ENCODE measurements around the gene VAV3.

Gene VAV3

DNA sequence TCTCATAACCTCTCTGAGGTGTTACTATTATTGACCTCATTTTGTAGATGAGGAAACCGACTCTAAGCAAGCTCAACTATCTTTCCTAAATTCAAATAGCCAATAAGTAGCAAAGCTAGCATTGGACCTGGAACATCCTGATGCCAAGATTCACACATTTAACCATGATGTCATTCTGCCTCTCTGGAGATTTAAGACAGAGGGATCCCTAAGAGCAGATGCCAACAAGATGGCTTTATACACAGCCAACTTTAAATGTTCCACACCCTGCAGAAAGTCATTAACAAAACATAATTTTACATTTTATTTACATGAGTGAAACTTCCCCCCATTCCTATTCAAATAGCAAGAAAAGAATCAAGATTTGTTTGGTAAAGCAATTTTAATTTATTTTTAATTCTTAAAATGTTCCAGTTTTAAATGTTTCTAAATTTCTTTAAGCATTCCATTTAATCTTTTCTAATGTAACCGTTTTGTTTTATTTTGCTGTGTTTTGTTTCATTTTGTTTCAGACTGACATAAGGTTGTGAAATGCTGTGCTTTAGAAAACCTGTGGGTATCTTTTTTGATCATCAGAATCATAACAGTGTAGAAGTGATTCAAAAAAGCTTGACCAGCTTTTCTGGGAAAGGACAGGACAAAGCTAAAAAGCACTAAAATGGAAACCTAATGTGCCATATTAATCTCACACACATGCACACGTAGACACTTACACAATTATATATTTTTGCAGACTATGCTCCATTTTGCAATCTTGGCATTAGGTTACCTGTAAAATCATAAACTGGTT, 7.6 kb upstream of the VAV3 start:
- DNase-seq: no peak

DNA sequence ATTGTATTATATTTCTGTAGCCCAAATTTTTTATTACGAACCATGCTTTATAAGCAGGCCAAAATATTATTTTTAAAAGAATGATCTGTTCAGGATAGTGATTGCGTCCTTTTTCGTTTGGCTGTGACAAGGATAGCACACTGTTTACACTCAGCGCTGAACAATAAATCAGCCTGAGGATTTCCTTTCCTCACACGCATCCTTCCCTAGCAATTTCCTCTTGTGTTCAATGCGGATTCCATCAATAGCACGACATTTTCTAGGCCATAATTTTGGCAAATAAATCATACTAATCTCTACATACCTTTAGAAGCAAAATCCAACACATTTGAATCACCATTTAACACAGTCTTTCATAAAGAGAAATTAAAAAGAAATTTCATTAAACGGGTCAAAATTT, 1.6 kb upstream of the VAV3 start:
- no peak for DNase-seq

DNA sequence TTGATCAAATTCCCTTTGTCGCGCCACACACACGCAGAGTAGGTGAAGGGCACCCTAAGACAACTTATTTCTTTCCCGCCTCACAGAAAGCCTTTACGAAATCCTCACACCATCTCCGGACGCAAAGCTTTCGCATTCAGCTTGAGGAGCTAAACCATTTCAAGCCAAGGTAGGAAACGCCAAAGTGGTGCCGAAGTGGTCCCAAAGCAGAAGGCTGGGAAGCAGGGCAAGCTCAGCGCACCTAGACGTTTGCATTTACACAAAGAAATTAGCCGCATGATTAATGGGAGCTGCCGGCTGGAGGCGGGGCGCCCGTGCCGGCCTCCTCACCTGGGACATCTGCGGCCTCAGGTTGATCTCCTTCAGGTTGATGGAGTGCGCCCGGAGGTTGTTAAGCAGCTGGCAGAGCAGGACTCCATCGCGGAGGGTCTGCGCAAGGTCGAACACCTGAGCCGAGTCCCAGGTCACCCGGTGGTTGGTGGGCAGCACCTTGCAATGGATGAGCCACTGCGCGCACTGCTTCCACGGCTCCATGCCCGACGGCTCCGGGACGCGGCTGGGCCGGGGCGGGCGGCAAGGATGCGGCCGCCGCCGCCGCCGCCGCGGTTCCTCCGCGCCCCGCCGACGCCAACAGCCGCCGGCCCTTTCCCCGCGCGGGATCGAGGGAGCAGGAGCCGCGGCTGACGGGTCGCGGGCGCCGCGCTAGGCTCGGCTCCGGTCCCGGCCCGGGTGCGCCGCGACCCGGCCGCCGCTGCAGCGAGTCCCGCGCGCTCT, 457 bp downstream of the VAV3 start:
- DNase-seq: no peak

- DNase-seq: no peak
These were observed 1.2 kb downstream of the VAV3 start for GRCh38 chr1:107963601-107964335.

DNA sequence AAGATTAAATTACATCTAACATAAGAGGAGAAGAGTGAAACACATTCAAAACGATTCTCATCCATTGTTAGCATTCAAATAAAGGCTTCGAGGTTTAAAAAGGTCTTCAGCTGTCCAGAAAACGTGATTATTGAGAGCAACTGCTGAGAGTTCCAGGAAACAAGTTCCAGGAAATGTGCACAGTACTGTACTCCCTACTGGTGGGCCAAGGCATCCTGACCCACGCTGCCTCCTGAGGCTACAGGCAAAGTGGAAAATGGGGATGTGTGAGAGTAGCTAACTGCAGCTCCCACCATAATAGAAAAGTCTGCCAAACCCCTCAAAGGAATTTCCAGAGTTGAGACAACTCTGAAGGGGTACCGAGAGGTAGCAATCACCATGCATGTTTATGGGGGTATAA, 2.0 kb downstream of the VAV3 start:
- no peak for DNase-seq

- DNase-seq: no peak
These were observed 10.1 kb downstream of the VAV3 start for GRCh38 chr1:107954719-107955415.

GRCh38 chr1:107954126-107954525, 10.9 kb downstream of the VAV3 start:
- DNase-seq: no peak

- no peak for DNase-seq
These were observed 11.4 kb downstream of the VAV3 start for GRCh38 chr1:107953556-107953955.

GRCh38 chr1:107952989-107953388, 12.0 kb downstream of the VAV3 start:
- no peak for DNase-seq

DNA sequence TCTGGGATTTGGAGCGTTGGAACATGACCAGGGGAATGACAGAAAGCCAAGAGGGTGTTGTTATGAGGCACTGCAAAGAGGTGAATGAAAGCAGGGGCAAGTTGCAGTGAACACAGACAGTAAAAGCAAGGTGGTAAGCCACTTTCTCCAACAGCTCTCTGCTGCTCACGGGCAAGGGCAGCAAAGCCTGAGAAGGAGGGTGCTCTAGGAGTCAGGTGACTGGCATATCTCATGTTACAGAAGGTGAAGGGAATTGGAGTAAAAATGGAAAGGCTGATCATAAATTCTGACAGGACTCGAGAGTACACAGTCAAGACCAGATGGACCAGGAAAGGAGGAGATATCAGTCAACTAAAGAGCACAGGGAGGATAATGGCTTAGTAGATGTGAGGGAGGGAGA, 14.5 kb downstream of the VAV3 start:
- no peak for DNase-seq

DNA sequence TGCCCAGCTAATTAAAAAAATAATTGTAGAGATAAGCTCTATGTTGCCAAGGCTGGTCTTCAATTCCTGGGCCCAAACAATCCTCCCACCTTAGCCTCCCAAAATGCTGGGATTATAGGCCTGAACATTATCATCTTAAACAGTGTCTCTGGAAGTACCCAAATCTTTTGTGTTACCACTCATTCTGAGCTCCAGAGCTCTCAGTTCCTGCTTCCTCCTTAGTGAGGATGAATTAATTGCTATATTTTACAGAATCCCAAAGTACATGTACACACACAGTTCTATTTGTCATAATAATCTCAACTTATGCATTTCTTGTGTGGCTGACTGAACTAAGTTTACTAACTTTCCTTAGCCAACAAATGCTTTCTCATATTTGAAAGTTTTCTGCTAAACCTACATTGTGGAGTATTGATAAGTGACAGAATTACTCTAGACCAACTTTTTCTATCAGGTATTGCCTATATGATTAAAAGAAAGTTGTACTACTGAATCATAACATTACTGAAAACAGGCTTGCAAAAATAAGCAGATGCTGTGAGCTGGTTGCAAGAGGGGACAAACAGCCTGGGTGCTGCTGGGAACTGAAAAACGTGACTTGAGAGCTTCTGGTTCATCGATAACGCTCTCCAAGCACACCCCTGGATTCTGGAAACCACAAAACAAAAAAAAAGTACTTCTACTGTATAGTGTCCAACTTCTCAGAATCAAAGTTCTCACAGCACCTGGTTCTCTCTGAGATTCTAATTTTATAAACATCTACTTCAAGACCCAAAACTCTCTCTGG, 15.3 kb downstream of the VAV3 start:
- no peak for DNase-seq

- DNase-seq: no peak
These were observed 18.2 kb downstream of the VAV3 start for GRCh38 chr1:107946794-107947193.

GRCh38 chr1:107943694-107944093, 21.3 kb downstream of the VAV3 start:
- DNase-seq: no peak

GRCh38 chr1:107942814-107943213, 22.2 kb downstream of the VAV3 start:
- no peak for DNase-seq

GRCh38 chr1:107941531-107941930, 23.4 kb downstream of the VAV3 start:
- no peak for DNase-seq

- no peak for DNase-seq
These were observed 23.9 kb downstream of the VAV3 start for GRCh38 chr1:107941123-107941522.

- DNase-seq: no peak
These were observed 24.3 kb downstream of the VAV3 start for GRCh38 chr1:107940701-107941100.

- DNase-seq: no peak
These were observed 24.9 kb downstream of the VAV3 start for GRCh38 chr1:107940017-107940577.

GRCh38 chr1:107939256-107939655, 25.7 kb downstream of the VAV3 start:
- no peak for DNase-seq

DNA sequence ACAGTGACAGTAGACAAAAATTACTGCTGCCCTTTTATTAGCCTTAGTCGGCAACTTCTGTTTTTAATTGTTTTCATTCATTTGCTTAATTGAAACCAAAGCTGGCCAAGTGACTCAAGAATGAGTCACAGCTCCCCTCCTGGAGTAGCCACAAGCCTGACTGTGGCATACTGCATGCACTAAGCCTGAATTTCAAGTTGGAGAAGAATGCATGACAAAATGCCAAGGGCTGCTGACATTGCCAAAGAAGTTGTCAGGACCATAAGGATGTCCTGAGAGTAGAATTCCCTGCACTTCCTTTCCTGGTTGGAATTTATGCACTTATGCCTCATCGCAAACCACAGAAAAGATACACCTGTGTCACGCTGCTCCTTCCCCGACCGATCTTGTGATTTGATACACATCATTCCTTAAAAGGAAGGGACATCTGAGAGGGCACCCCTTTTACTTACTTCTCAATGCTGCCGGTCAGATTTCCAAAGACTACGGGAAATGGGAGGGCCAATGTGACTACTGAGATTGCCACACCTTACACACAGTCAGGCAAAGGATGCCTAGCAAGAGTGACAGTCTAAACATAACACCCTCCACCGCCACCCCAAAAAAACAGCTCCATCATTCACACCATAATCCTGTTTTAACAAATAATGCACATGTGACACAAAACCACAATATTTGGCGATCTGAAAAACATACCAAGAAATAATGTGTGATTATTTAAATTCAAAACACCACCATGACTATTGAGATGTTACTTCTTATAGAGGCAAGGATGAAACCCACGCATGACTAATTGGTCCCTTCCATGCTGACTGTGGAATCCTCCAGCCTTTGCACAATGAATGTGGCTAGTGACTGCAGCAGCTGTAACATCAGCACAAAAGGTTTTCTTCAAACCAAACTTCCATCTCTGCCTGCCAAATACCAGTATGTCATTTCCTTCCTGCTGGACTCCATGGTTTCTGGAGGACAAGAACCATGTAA, 28.2 kb downstream of the VAV3 start:
- DNase-seq: no peak
